HEK293 (cell line): Measurements from ENCODE around the gene SYNPR.

Experiments
- CTCF ChIA-PET: fragments of 350-600 bp; formaldehyde crosslinking; extraction: SDS; loops from one replicate; lab custom pipeline; 2021; ENCODE audit warnings: antibody characterized with exemption; lab: Yijun Ruan, JAX
- POLR2A ChIA-PET: fragments of 300-600 bp; formaldehyde crosslinking; extraction: SDS; loops from one replicate; lab custom pipeline; 2020; ENCODE audit warnings: antibody characterized with exemption, inconsistent platforms; lab: Yijun Ruan, JAX
- H3K27ac ChIP-seq: fragments of 200-500 bp; sonication (Bioruptor generic); 2 replicates; pipeline ENCODE4 v1.5.1; 2014; ENCODE audit warnings: low read depth, low read length, control low read depth, inconsistent platforms; ENCODE audit errors: extremely low read depth
- H3K36me3 ChIP-seq, 2 experiments: fragments of 200-500 bp in 1 of 2; sonication (Bioruptor generic) in 1 of 2; 1 replicate in 1 of 2; 2 replicates in 1 of 2; pipeline ENCODE4 v1.5.1; 2014 to 2017; ENCODE audit warnings: inconsistent platforms in 2 of 2, low read length in 2 of 2; ENCODE audit not compliant: control insufficient read depth in 2 of 2, insufficient read depth in 1 of 2
- H3K4me1 ChIP-seq: fragments of 200-500 bp; sonication (Bioruptor generic); 2 replicates; pipeline ENCODE4 v1.5.1; 2014; ENCODE audit warnings: mild to moderate bottlenecking, low read length, inconsistent platforms; ENCODE audit not compliant: control insufficient read depth, insufficient read depth
- H3K4me3 ChIP-seq: 2 replicates; pipeline ENCODE4 v1.5.1; 2011; ENCODE audit warnings: low read depth, mild to moderate bottlenecking, control low read depth, low read length, moderate library complexity
- H3K9me3 ChIP-seq: fragments of 200-500 bp; sonication (Bioruptor generic); 2 replicates; pipeline ENCODE4 v1.5.1; 2014; ENCODE audit warnings: low read depth, low read length, inconsistent platforms; ENCODE audit not compliant: control insufficient read depth, insufficient read depth
- GLIS1 ChIP-seq: fragments of 450-650 bp; formaldehyde crosslinking; IDR thresholded peaks from 2 replicates; pipeline ENCODE4 v1.5.1; 2016; ENCODE audit warnings: missing biosample characterization, missing genetic modification characterization
- HIC1 ChIP-seq: fragments of 450-650 bp; formaldehyde crosslinking; IDR thresholded peaks from 2 replicates; pipeline ENCODE4 v1.5.1; 2016; ENCODE audit warnings: missing biosample characterization, missing genetic modification characterization
- IKZF3 ChIP-seq: fragments of 450-650 bp; IDR thresholded peaks from 2 replicates; pipeline ENCODE4 v1.5.0; 2018; ENCODE audit warnings: missing biosample characterization, mild to moderate bottlenecking, missing genetic modification characterization, moderate library complexity
- KLF10 ChIP-seq: fragments of 450-650 bp; IDR thresholded peaks from 2 replicates; pipeline ENCODE4 v1.5.1; 2018; ENCODE audit warnings: missing biosample characterization, mild to moderate bottlenecking, missing genetic modification characterization
- MEIS1 ChIP-seq: sonication (generic); formaldehyde crosslinking; IDR thresholded peaks from 2 replicates; pipeline ENCODE4 v1.8.1; 2022; ENCODE audit warnings: missing genetic modification reagents, mild to moderate bottlenecking, borderline replicate concordance
- OSR2 ChIP-seq: fragments of 450-650 bp; formaldehyde crosslinking; IDR thresholded peaks from 2 replicates; pipeline ENCODE4 v1.5.1; 2016; ENCODE audit warnings: missing biosample characterization, missing genetic modification characterization
- SP7 ChIP-seq: fragments of 450-650 bp; formaldehyde crosslinking; IDR thresholded peaks from 2 replicates; pipeline ENCODE4 v1.5.1; 2016; ENCODE audit warnings: missing biosample characterization, missing genetic modification characterization
- WT1 ChIP-seq: fragments of 450-650 bp; formaldehyde crosslinking; IDR thresholded peaks from 2 replicates; pipeline ENCODE4 v1.5.1; 2016; ENCODE audit warnings: missing biosample characterization, missing genetic modification characterization
- ZBTB20 ChIP-seq: fragments of 450-650 bp; formaldehyde crosslinking; IDR thresholded peaks from 2 replicates; pipeline ENCODE4 v1.5.1; 2016; ENCODE audit warnings: missing biosample characterization, missing genetic modification characterization
- ZBTB8A ChIP-seq: fragments of 450-650 bp; formaldehyde crosslinking; IDR thresholded peaks from 2 replicates; pipeline ENCODE4 v1.5.1; 2016; ENCODE audit warnings: missing biosample characterization, missing genetic modification characterization
- ZFP3 ChIP-seq: fragments of 450-650 bp; formaldehyde crosslinking; IDR thresholded peaks from 2 replicates; pipeline ENCODE4 v1.5.1; 2016; ENCODE audit warnings: low read depth, missing biosample characterization, missing genetic modification characterization
- ZFP41 ChIP-seq: fragments of 450-650 bp; formaldehyde crosslinking; IDR thresholded peaks from 2 replicates; pipeline ENCODE4 v1.5.1; 2016; ENCODE audit warnings: missing biosample characterization, missing genetic modification characterization, borderline replicate concordance
- ZNF292 ChIP-seq: fragments of 450-650 bp; formaldehyde crosslinking; IDR thresholded peaks from 2 replicates; pipeline ENCODE4 v1.5.1; 2016; ENCODE audit warnings: low read depth, missing biosample characterization, missing genetic modification characterization, borderline replicate concordance
- ZNF324 ChIP-seq: fragments of 450-650 bp; formaldehyde crosslinking; IDR thresholded peaks from 2 replicates; pipeline ENCODE4 v1.5.1; 2016; ENCODE audit warnings: missing biosample characterization, missing genetic modification characterization
- ZNF473 ChIP-seq: fragments of 450-650 bp; formaldehyde crosslinking; IDR thresholded peaks from 2 replicates; pipeline ENCODE4 v1.5.1; 2017; ENCODE audit warnings: missing biosample characterization, missing genetic modification characterization
- ZNF513 ChIP-seq: fragments of 450-650 bp; IDR thresholded peaks from 2 replicates; pipeline ENCODE4 v1.5.1; 2018; ENCODE audit warnings: missing biosample characterization, missing genetic modification characterization
- ZNF560 ChIP-seq: fragments of 450-650 bp; formaldehyde crosslinking; IDR thresholded peaks from 2 replicates; pipeline ENCODE4 v1.5.1; 2017; ENCODE audit warnings: missing biosample characterization, missing genetic modification characterization, borderline replicate concordance
- ZNF561 ChIP-seq: fragments of 450-650 bp; IDR thresholded peaks from 2 replicates; pipeline ENCODE4 v1.5.1; 2018; ENCODE audit warnings: missing biosample characterization, missing genetic modification characterization, borderline replicate concordance
- ZNF664 ChIP-seq: fragments of 450-650 bp; formaldehyde crosslinking; IDR thresholded peaks from 2 replicates; pipeline ENCODE4 v1.5.1; 2016; ENCODE audit warnings: missing biosample characterization, missing genetic modification characterization
- ZNF830 ChIP-seq: fragments of 450-650 bp; IDR thresholded peaks from 2 replicates; pipeline ENCODE4 v1.5.0; 2018; ENCODE audit warnings: missing biosample characterization, missing genetic modification characterization, low read depth, mild to moderate bottlenecking, moderate library complexity
- ZSCAN16 ChIP-seq: fragments of 450-650 bp; formaldehyde crosslinking; IDR thresholded peaks from 2 replicates; pipeline ENCODE4 v1.5.1; 2016; ENCODE audit warnings: missing biosample characterization, missing genetic modification characterization
- TF ChIP-seq, protein P1 (sequence below): fragments of 450-650 bp; formaldehyde crosslinking; IDR thresholded peaks from 2 replicates; pipeline ENCODE4 v1.5.1; 2016; ENCODE audit warnings: missing biosample characterization, missing genetic modification characterization
- TF ChIP-seq, protein P2 (sequence below): fragments of 450-650 bp; formaldehyde crosslinking; IDR thresholded peaks from 2 replicates; pipeline ENCODE4 v1.5.1; 2016; ENCODE audit warnings: missing biosample characterization, missing genetic modification characterization
- TF ChIP-seq, protein P3 (sequence below): fragments of 450-650 bp; formaldehyde crosslinking; IDR thresholded peaks from 2 replicates; pipeline ENCODE4; 2016; ENCODE audit warnings: missing biosample characterization, missing genetic modification characterization
- TF ChIP-seq, protein P4 (sequence below): fragments of 450-650 bp; formaldehyde crosslinking; IDR thresholded peaks from 2 replicates; pipeline ENCODE4 v1.5.1; 2017; ENCODE audit warnings: missing biosample characterization, missing genetic modification characterization

The SYNPR gene

GRCh38 chr3:63521657-63522056 lies 243.5 kb downstream of the SYNPR start:
- Histone ChIP-seq H3K27ac (no peak overlapping the region), H3K9me3 (no peaks in the 10 kb centered on the region), H3K4me3 (no peak overlapping the region), H3K36me3 (no peaks in the 10 kb centered on the region), H3K4me1 (no peaks in the 10 kb centered on the region)
- ChIA-PET POLR2A (no interaction called here), CTCF (no interaction called here)
- no peak for TF ChIP-seq OSR2
- TF ChIP-seq IKZF3 (tag by site-specific recombination) = no peak
- no peak for TF ChIP-seq ZSCAN16 (tag by site-specific recombination)
- no peak for TF ChIP-seq ZFP3 (tag by site-specific recombination)
- TF ChIP-seq ZNF664 (tag by site-specific recombination) = no peak
- no peak for TF ChIP-seq KLF10
- TF ChIP-seq ZBTB8A (tag by site-specific recombination) = no peak
- no peak for TF ChIP-seq ZNF324
- TF ChIP-seq ZNF561 (tag by site-specific recombination) = no peak
- TF ChIP-seq, protein P1, sequence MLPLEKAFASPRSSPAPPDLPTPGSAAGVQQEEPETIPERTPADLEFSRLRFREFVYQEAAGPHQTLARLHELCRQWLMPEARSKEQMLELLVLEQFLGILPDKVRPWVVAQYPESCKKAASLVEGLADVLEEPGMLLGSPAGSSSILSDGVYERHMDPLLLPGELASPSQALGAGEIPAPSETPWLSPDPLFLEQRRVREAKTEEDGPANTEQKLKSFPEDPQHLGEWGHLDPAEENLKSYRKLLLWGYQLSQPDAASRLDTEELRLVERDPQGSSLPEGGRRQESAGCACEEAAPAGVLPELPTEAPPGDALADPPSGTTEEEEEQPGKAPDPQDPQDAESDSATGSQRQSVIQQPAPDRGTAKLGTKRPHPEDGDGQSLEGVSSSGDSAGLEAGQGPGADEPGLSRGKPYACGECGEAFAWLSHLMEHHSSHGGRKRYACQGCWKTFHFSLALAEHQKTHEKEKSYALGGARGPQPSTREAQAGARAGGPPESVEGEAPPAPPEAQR (tag by site-specific recombination) = no peak
- TF ChIP-seq, protein P2, sequence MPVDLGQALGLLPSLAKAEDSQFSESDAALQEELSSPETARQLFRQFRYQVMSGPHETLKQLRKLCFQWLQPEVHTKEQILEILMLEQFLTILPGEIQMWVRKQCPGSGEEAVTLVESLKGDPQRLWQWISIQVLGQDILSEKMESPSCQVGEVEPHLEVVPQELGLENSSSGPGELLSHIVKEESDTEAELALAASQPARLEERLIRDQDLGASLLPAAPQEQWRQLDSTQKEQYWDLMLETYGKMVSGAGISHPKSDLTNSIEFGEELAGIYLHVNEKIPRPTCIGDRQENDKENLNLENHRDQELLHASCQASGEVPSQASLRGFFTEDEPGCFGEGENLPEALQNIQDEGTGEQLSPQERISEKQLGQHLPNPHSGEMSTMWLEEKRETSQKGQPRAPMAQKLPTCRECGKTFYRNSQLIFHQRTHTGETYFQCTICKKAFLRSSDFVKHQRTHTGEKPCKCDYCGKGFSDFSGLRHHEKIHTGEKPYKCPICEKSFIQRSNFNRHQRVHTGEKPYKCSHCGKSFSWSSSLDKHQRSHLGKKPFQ (tag by site-specific recombination) = no peak
- TF ChIP-seq WT1 (tag by site-specific recombination) = no peak
- TF ChIP-seq ZNF513 = no peak
- no peak for TF ChIP-seq GLIS1 (tag by site-specific recombination)
- TF ChIP-seq, protein P3, sequence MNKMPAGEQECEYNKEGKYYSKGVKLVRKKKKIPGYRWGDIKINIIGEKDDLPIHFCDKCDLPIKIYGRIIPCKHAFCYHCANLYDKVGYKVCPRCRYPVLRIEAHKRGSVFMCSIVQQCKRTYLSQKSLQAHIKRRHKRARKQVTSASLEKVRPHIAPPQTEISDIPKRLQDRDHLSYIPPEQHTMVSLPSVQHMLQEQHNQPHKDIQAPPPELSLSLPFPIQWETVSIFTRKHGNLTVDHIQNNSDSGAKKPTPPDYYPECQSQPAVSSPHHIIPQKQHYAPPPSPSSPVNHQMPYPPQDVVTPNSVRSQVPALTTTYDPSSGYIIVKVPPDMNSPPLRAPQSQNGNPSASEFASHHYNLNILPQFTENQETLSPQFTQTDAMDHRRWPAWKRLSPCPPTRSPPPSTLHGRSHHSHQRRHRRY = no peak
- TF ChIP-seq SP7 (tag by site-specific recombination) = no peak
- no peak for TF ChIP-seq ZFP41 (tag by site-specific recombination)
- TF ChIP-seq ZNF830 (tag by site-specific recombination) = no peak

- Histone ChIP-seq H3K4me1 (no peaks in the 10 kb centered on the region), H3K9me3 (no peaks in the 10 kb centered on the region), H3K36me3 (no peaks in the 10 kb centered on the region), H3K27ac (no peak overlapping the region), H3K4me3 (no peak overlapping the region)
- POLR2A ChIA-PET = no interaction called here
- CTCF ChIA-PET = no interaction called here
- TF ChIP-seq ZNF664 (tag by site-specific recombination) (no peak), ZNF560 (no peak), MEIS1 (CRISPR knock-in tag) (no peak), ZNF830 (tag by site-specific recombination) (no peak), ZNF292 (tag by site-specific recombination) (no peak), ZNF473 (tag by site-specific recombination) (no peak), ZNF513 (no peak), ZBTB20 (tag by site-specific recombination) (no peak), HIC1 (no peak), WT1 (tag by site-specific recombination) (no peak)
- TF ChIP-seq, protein P4, sequence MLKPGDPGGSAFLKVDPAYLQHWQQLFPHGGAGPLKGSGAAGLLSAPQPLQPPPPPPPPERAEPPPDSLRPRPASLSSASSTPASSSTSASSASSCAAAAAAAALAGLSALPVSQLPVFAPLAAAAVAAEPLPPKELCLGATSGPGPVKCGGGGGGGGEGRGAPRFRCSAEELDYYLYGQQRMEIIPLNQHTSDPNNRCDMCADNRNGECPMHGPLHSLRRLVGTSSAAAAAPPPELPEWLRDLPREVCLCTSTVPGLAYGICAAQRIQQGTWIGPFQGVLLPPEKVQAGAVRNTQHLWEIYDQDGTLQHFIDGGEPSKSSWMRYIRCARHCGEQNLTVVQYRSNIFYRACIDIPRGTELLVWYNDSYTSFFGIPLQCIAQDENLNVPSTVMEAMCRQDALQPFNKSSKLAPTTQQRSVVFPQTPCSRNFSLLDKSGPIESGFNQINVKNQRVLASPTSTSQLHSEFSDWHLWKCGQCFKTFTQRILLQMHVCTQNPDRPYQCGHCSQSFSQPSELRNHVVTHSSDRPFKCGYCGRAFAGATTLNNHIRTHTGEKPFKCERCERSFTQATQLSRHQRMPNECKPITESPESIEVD (tag by site-specific recombination) = no peak
Measured at GRCh38 chr3:63523100-63523499, 245.0 kb downstream of the SYNPR start.
